Stimulated activated CD8-positive, alpha-beta memory T cell treated with anti-CD3 and anti-CD28 coated beads, Interleukin-15, amount 100 ng/mL, for 48 hours (primary cell): ENCODE measurements around the gene HYAL2.
A peak's percentile ranks its signal among the peaks of the same experiment; 100 is the strongest.
"Not testable (repeated sequence)": the region's sequence is repeated elsewhere in the genome, so short reads cannot be mapped to it uniquely, and the experiment has no call there.

Source experiments
- DNase-seq, 2 donors: peaks; one replicate each; pipeline ENCODE4 v3.0.0-alpha.2; 2020; ENCODE audit warnings: low read depth in 2 of 2

Gene HYAL2

GRCh38 chr3:50292159-50293078 is 30.1 kb downstream of the HYAL2 start, which contains the start of gene IFRD2:
IFRD2 (minus strand) TSS chr3:50292429; CDS start chr3:50292274, 155 bp downstream.
- DNase-seq = peak; percentile 93 to 95

GRCh38 chr3:50290161-50290641 is 32.3 kb downstream of the HYAL2 start:
- no peak for DNase-seq

GRCh38 chr3:50289130-50289529 is 33.4 kb downstream of the HYAL2 start:
- no peak for DNase-seq

- no peak for DNase-seq
These were observed 34.0 kb downstream of the HYAL2 start for GRCh38 chr3:50288387-50289007.

- DNase-seq = no peak
These were observed 35.3 kb downstream of the HYAL2 start for GRCh38 chr3:50287262-50287661.

- no peak for DNase-seq
These were observed 36.0 kb downstream of the HYAL2 start for GRCh38 chr3:50286322-50287227.

GRCh38 chr3:50284121-50284520 is 38.4 kb downstream of the HYAL2 start:
- DNase-seq = not testable (repeated sequence)

- DNase-seq = no peak
These were observed 43.1 kb downstream of the HYAL2 start for GRCh38 chr3:50279255-50280016.

- no peak for DNase-seq
These were observed 43.7 kb downstream of the HYAL2 start, which contains the start of gene LSMEM2 for GRCh38 chr3:50278880-50279224. LSMEM2 (plus strand) TSS chr3:50279087; CDS start chr3:50279114, 27 bp downstream.

- no peak for DNase-seq
These were observed 44.2 kb downstream of the HYAL2 start for GRCh38 chr3:50278123-50278879.

GRCh38 chr3:50276762-50277101 is 45.8 kb downstream of the HYAL2 start:
- no peak for DNase-seq

GRCh38 chr3:50275996-50276761 is 46.4 kb downstream of the HYAL2 start:
- no peak for DNase-seq

GRCh38 chr3:50275141-50275995 is 47.2 kb downstream of the HYAL2 start:
- no peak for DNase-seq

- DNase-seq = peak; percentile 48 to 55
These were observed 48.0 kb downstream of the HYAL2 start for GRCh38 chr3:50274371-50275104.

- no peak for DNase-seq
These were observed 48.9 kb downstream of the HYAL2 start for GRCh38 chr3:50273689-50274065.

- peak; percentile 76 to 80 for DNase-seq
These were observed 49.4 kb downstream of the HYAL2 start for GRCh38 chr3:50272911-50273688.

- DNase-seq = not testable (repeated sequence)
These were observed 50.0 kb downstream of the HYAL2 start for GRCh38 chr3:50272538-50272910.
